ENCODE data around the gene CNTN4. TPM values are rescaled to one million over a fixed set of nuclear protein-coding genes. Genes with fewer than 3 reads are reported as not detected.

CNTN4 gene
- total RNA-seq, 1 experiment from 2014 or later, result 5.7 TPM

DNA sequence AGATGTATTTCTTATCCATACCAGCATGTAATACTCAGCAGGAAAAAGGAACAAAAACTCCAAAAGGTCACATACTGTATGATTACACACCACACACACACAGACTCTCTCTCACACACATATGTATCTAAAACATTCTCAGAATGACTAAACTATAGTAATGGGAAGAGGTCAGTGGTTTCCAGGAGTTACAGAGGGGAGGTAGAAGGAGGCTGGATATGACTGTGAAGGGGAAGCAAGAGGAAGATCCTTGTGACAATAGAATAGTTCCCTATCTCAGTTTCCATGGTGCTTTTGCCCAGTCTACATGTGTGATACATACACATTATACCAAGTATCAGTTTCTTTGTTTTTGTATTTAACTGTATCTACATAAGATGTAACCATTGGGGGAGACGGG is 821.4 kb downstream of the CNTN4 start:
- no peak for TF ChIP-seq CTCF (conservative IDR thresholded peaks at IDR 0.05; ENCODE audit: low read depth, low read length)
- TF ChIP-seq EZH2 (IDR thresholded peaks at IDR 0.05; ENCODE audit: borderline replicate concordance, low read depth, low read length, poor library complexity, severe bottlenecking), result no peak
- intact Hi-C loops (cut with micrococcal nuclease; ENCODE audit: unreplicated experiment), result loop anchor here (5.0 kb wide), 1 partner anchor 153 kb away; no protein-coding TSS in a partner anchor
- Histone ChIP-seq H3K9me3 (ENCODE audit: low read depth, low read length, poor library complexity, severe bottlenecking) (no peaks in the 10 kb centered on the region), H3K27me3 (replicated peaks; ENCODE audit: insufficient read depth, low read depth, low read length, poor library complexity) (no peaks in the 10 kb centered on the region), H3K36me3 (ENCODE audit: insufficient read depth, low read length, poor library complexity, severe bottlenecking) (no peaks in the 10 kb centered on the region), H3K4me1 (ENCODE audit: insufficient read depth, low read length, poor library complexity, severe bottlenecking) (no peaks in the 10 kb centered on the region), H3K4me3 (ENCODE audit: low read depth, low read length, poor library complexity, severe bottlenecking) (no peak overlapping the region), H3K27ac (ENCODE audit: low read depth, low read length, poor library complexity, severe bottlenecking) (no peak overlapping the region)
- DNase-seq (ENCODE audit: low spot score), result no peak
- ChIA-PET CTCF (no interaction called here), POLR2A (ENCODE audit: low non-redundant PET) (no interaction called here)
- no TSS peak for BruUV-seq (replicated peaks)

- Histone ChIP-seq H3K9me3 (ENCODE audit: low read depth, low read length, poor library complexity, severe bottlenecking) (no peaks in the 10 kb centered on the region), H3K4me1 (ENCODE audit: insufficient read depth, low read length, poor library complexity, severe bottlenecking) (no peaks in the 10 kb centered on the region), H3K4me3 (ENCODE audit: low read depth, low read length, poor library complexity, severe bottlenecking) (no peak overlapping the region), H3K27ac (ENCODE audit: low read depth, low read length, poor library complexity, severe bottlenecking) (no peak overlapping the region), H3K36me3 (ENCODE audit: insufficient read depth, low read length, poor library complexity, severe bottlenecking) (no peaks in the 10 kb centered on the region), H3K27me3 (replicated peaks; ENCODE audit: insufficient read depth, low read depth, low read length, poor library complexity) (no peaks in the 10 kb centered on the region)
- no TSS peak for BruUV-seq (replicated peaks)
- DNase-seq (ENCODE audit: low spot score), result no peak
- TF ChIP-seq EZH2 (IDR thresholded peaks at IDR 0.05; ENCODE audit: borderline replicate concordance, low read depth, low read length, poor library complexity, severe bottlenecking), result no peak
- TF ChIP-seq CTCF (conservative IDR thresholded peaks at IDR 0.05; ENCODE audit: low read depth, low read length), result no peak
- intact Hi-C loops (cut with micrococcal nuclease; ENCODE audit: unreplicated experiment), result loop anchor here (5.0 kb wide), 1 partner anchor 154 kb away; no protein-coding TSS in a partner anchor
- POLR2A ChIA-PET (ENCODE audit: low non-redundant PET), result interaction anchor here (1.0 kb wide), 1 partner anchor 603 kb away, joined by 4 read pairs; no protein-coding TSS in a partner anchor
- CTCF ChIA-PET, result interaction anchor here (0.6 kb wide), 1 partner anchor 269 kb away, joined by 3 read pairs; no protein-coding TSS in a partner anchor
Observed at GRCh38 chr3:2921452-2921851, 822.8 kb downstream of the CNTN4 start.

DNA sequence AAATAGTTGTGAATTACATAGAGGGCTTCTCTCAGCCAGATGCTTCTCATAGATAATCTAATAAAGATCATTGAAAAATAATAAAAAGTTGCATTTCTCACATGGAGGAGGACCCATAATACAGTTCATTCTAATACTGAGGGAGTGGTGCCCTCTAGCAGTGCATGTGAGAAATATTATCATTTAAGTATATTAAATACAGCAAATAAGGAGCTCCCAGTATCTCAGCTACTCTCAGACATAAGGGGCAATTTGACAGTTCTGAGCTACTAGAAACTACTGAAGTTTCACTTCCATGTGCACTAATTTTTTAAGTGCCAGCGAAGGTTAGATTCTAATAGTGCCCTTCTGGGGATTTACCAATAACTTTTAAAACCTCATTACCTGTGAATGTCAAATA is 823.2 kb downstream of the CNTN4 start:
- peak; percentile 52 for DNase-seq (ENCODE audit: low spot score)
- intact Hi-C loops (cut with micrococcal nuclease; ENCODE audit: unreplicated experiment), result loop anchor here (1.0 to 5.0 kb wide), 2 partner anchors 93 to 155 kb away; no protein-coding TSS in a partner anchor
- no peak for TF ChIP-seq EZH2 (IDR thresholded peaks at IDR 0.05; ENCODE audit: borderline replicate concordance, low read depth, low read length, poor library complexity, severe bottlenecking)
- TF ChIP-seq CTCF (conservative IDR thresholded peaks at IDR 0.05; ENCODE audit: low read depth, low read length), result peak; percentile 60
- H3K4me3 ChIP-seq (ENCODE audit: low read depth, low read length, poor library complexity, severe bottlenecking), result no peak overlapping the region
- CTCF ChIA-PET, result interaction anchor here (0.7 to 0.9 kb wide), 2 partner anchors 58 to 156 kb away, joined by 4 read pairs; no protein-coding TSS in a partner anchor
- no peaks in the 10 kb centered on the region for H3K4me1 ChIP-seq (ENCODE audit: insufficient read depth, low read length, poor library complexity, severe bottlenecking)
- no TSS peak for BruUV-seq (replicated peaks)
- no peaks in the 10 kb centered on the region for H3K36me3 ChIP-seq (ENCODE audit: insufficient read depth, low read length, poor library complexity, severe bottlenecking)
- POLR2A ChIA-PET (ENCODE audit: low non-redundant PET), result interaction anchor here (1.0 kb wide), 1 partner anchor 604 kb away, joined by 4 read pairs; no protein-coding TSS in a partner anchor
- no peaks in the 10 kb centered on the region for H3K9me3 ChIP-seq (ENCODE audit: low read depth, low read length, poor library complexity, severe bottlenecking)
- no peaks in the 10 kb centered on the region for H3K27me3 ChIP-seq (replicated peaks; ENCODE audit: insufficient read depth, low read depth, low read length, poor library complexity)
- no peak overlapping the region for H3K27ac ChIP-seq (ENCODE audit: low read depth, low read length, poor library complexity, severe bottlenecking)

Measured in A673 (cell line).